Activated naive CD4-positive, alpha-beta T cell treated with anti-CD3 and anti-CD28 coated beads, Interleukin-2, amount 50 U/mL, for 72 hours (primary cell): Measurements from ENCODE around the gene ZNF200. TPM values are rescaled to one million over a fixed set of nuclear protein-coding genes. Genes with fewer than 3 reads are reported as not detected.
"Not testable (repeated sequence)": the region's sequence is repeated elsewhere in the genome, so short reads cannot be mapped to it uniquely, and the experiment has no call there.

ENCODE experiments used
- ATAC-seq, 2 donors: fragments of 150-1000 bp; cut with Tn5 transposase; 2 replicates each; pipeline ENCODE4 v1.10.0; 2021; ENCODE audit warnings: mild to moderate bottlenecking in 2 of 2, moderate library complexity in 2 of 2
- DNase-seq, 2 donors: peaks; one replicate each; pipeline ENCODE4 v3.0.0; 2021 to 2022; ENCODE audit warnings: low spot score in 2 of 2
- H3K27ac Mint-ChIP-seq, 2 donors: one replicate each; pipeline ENCODE4 v1.8.0; 2022; ENCODE audit warnings: mild to moderate bottlenecking in 2 of 2, mixed read lengths in 2 of 2
- H3K36me3 Mint-ChIP-seq, 2 donors: one replicate each; pipeline ENCODE4 v1.8.0; 2022; ENCODE audit warnings: mixed read lengths in 2 of 2
- H3K9me3 Mint-ChIP-seq, 2 donors: one replicate each; pipeline ENCODE4 v1.8.0; 2022; ENCODE audit warnings: mixed read lengths in 2 of 2
- total RNA-seq, 2 donors: library from RNA; stranded (reverse); gene quantifications; one replicate each; pipeline ENCODE4 v1.2.3, GENCODE V29; 2022

Gene ZNF200, protein sequence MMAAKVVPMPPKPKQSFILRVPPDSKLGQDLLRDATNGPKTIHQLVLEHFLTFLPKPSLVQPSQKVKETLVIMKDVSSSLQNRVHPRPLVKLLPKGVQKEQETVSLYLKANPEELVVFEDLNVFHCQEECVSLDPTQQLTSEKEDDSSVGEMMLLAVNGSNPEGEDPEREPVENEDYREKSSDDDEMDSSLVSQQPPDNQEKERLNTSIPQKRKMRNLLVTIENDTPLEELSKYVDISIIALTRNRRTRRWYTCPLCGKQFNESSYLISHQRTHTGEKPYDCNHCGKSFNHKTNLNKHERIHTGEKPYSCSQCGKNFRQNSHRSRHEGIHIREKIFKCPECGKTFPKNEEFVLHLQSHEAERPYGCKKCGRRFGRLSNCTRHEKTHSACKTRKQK
- 10 to 100 TPM in 1 of 2 donors, 1 to 10 TPM in 1; 9.2 to 19.3 TPM for total RNA-seq

DNA sequence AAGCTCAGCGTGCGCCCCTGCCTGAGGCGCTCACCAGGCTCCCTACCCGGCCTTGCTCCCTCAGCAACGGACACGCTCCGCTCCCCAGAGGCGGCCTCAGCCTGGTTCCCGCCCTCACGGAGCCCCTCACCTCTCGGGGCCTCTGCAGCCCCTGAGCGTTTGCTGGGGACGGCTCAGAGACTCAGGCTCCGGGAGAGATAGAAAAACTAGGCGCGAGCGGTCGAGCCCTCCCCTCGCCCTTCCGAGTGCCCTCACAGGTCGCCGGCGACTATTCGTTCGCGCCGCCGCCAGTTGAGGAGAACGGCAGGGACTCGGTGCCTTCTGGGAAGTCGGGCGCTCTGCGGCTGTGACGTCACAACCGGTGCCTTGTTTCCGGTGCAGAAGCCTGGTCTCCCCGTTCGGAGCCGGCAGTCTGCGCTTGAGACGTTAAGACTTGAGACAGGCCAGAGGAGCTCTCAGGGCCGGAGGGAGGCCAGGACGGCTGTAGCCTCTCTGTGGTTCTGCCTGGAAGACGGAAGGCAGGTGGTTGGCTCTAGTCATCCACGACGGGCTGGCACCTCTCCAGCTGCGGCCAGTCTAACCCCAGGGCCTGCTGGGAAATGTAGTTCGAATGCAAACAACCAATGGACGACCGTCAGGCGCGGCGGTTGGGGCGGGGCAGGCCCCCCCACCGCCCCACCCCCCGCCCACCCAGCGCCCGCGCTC lies at the start of gene ZNF200:
Gene ZNF200, minus strand, starts transcription at position 302 of the 705 bp plus-strand sequence. CDS start 1,403 bp downstream, outside the sequence.
- Mint-ChIP-seq H3K36me3 (peaks cover 45 to 46% of the 10 kb centered on the region in 2 donors), H3K27ac (peak within 1 kb of the TSS; percentile 97), H3K9me3 (peaks cover 11 to 34% of the 10 kb centered on the region in 2 donors)
- ATAC-seq (peak; percentile 95 to 96), DNase-seq (peak; percentile 90 to 96)

DNA sequence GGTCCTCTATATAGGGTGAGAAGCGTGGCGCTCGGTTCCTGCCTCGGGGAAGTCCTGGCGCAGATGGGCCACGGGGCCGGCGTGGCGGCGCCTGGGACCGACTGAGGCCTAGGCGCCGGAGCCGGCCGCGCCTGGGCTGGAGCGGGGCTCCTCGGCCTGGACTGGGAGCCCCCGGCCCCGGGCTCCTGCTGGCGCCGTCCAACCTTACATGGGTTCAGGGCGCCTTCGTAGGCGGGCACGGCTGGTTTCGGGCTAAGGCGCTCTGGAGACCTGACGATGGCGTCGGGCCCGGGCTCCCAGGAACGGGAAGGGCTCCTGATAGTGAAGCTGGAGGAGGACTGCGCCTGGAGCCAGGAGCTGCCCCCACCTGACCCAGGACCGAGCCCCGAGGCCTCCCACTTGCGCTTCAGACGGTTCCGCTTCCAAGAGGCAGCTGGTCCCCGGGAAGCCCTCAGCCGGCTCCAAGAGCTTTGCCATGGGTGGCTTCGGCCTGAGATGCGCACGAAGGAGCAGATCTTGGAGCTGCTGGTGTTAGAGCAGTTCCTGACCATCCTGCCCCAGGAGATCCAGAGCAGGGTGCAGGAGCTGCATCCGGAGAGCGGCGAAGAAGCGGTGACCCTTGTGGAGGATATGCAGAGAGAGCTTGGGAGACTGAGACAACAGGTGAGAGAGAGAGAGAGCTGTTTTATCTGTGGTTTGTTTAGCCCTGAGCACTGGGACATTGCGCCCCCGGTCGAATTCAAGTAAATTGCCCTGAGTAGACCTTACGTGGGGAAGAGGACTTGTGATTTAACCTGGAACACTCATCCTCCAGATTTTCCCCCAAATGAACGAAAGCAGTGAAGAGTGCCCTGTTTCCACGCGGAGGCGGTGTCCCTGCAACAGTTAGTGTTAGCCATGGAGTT lies 48.8 kb upstream of the ZNF200 start:
- Mint-ChIP-seq H3K9me3 (peaks cover 0 to 6% of the 10 kb centered on the region in 2 donors), H3K36me3 (peaks cover 55 to 59% of the 10 kb centered on the region in 2 donors), H3K27ac (peak overlapping the region; percentile 95 to 97)
- DNase-seq (no peak), ATAC-seq (no peak)

DNA sequence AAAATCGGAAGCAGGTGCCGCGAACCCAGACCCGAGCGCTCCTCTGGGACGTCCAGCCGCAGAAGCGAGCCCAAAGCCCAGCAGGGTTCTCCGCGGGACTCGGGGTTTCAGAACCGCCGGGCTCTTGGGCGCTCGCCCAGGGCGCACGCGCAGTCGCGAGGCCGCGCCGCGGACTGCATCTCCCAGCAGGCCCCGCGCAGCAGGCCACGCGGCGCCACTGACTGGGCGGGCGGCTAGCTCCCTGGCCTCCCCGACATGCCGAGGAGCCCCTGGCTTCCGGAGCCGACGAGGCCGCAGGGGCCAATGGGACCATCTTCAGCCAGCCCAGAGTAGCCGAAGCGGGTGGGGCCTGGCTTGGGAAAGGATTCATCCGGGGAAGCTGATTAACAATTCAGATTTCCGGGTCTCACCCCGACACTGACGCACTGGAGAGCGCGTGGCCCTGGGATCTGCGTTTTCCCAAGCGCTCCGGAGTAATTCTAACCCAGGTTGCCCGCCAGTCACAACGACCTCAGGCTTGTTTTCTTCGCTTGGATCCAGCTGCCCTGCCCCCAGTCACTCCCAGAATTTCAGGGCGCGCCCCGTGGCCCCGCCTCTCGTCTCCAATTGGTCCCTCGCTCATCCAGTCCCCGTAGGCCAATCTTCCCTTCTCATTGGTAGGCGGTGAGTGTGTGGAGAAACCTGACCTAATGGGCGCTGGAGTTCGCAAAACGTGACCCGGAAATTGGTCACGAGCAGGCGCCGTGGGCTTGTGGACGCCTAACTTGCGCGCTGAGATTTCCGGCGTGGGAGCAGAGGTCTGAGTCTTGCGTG lies 48.0 kb upstream of the ZNF200 start, which contains the start of gene ZNF263:
Gene ZNF263, plus strand, starts transcription at position 762 of the 813 bp plus-strand sequence. CDS start 328 bp downstream, outside the sequence.
- H3K9me3 Mint-ChIP-seq: peaks cover 0 to 3% of the 10 kb centered on the region in 2 donors
- DNase-seq (peak; percentile 91 to 93), ATAC-seq (peak; percentile 90 to 92)
- peak within 1 kb of the TSS; percentile 95 to 97 for H3K27ac Mint-ChIP-seq
- H3K36me3 Mint-ChIP-seq: peaks cover 46 to 52% of the 10 kb centered on the region in 2 donors

DNA sequence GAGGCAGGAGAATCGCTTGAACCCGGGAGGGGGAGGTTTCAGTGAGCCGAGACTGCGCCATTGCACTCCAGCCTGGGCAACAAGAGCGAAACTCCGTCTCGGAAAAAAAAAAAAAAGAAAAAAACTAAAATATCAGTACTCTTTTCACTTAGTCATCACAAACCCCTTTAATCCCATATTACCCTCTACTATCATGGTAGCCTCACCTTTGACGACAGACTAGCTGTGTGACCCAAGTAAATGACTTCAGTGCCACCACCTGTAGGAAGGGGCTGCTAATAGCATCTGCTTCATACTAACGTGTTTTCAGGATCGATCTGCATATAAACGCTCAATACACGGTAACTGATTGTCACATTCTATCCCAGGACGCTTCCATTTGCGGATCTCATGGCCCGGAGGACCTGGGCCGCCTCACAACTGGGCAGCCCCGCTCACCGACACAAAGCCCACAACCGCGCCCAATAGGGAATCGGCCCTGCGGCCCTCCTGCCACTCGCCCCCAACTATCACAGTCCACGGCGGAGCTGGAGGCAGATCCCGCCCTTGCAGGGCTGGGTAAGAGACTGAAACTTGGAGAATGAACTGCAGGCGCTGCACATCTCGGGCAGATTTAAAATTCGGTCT lies 47.3 kb upstream of the ZNF200 start:
- peaks cover 41 to 45% of the 10 kb centered on the region in 2 donors for H3K36me3 Mint-ChIP-seq
- H3K9me3 Mint-ChIP-seq: peaks cover 0 to 3% of the 10 kb centered on the region in 2 donors
- DNase-seq (no peak), ATAC-seq (peak; percentile 19 to 37)
- peak overlapping the region; percentile 94 to 95 for H3K27ac Mint-ChIP-seq

DNA sequence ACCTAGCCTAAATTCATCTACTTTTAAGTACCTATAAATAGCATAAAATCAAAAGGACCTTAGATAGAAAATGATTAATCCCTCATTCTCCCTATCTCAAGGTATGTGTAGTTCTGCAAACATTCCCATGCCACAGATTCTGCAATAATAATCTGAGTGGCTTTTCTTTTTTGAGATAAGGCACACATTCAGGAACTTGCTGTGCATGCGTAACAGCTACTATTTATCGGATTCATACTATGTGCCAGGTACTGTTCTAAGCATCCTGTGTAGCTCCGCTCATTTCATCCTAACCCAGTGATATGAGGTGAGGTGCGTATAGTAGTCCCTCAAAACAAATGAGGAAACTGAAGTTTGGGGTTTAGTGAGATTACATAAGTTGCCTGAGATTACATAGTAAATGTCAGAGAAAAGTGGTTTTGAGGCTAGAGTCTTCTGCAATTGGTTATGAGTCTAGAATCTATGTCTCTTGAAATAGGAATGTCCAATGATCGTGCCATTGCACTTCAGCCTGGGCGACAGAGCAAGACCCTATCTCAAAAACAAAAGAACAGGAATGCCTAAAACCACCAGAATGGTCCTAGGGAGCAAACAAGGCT lies 46.4 kb upstream of the ZNF200 start:
- H3K9me3 Mint-ChIP-seq: peaks cover 0 to 3% of the 10 kb centered on the region in 2 donors
- ATAC-seq (no peak), DNase-seq (no peak)
- peak overlapping the region in 1 of 2 donors; percentile 95 for H3K27ac Mint-ChIP-seq
- H3K36me3 Mint-ChIP-seq: peaks cover 35 to 38% of the 10 kb centered on the region in 2 donors

DNA sequence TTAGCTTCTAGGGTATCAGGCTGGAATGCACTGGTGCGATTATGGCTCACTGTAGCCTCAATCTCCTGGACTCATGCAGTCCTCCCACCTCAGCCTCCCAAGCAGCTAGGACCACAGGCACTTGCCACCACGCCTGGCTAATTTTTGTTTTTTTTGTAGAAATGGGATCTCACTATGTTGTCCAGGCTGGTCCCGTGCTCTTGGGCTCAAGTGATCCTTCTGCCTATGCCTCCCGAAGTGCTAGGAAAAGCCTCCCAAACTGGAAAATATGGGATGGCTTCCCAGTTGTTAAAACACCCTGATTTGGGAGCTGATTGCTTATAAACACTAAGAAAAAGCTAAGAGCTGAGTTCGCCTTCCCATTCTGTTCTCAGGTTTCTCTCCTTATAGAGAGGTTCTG lies 41.7 kb upstream of the ZNF200 start:
- no peak overlapping the region for H3K27ac Mint-ChIP-seq
- DNase-seq: no peak
- no peaks in the 10 kb centered on the region for H3K36me3 Mint-ChIP-seq
- H3K9me3 Mint-ChIP-seq: peaks cover 0 to 4% of the 10 kb centered on the region in 2 donors
- no peak for ATAC-seq

DNA sequence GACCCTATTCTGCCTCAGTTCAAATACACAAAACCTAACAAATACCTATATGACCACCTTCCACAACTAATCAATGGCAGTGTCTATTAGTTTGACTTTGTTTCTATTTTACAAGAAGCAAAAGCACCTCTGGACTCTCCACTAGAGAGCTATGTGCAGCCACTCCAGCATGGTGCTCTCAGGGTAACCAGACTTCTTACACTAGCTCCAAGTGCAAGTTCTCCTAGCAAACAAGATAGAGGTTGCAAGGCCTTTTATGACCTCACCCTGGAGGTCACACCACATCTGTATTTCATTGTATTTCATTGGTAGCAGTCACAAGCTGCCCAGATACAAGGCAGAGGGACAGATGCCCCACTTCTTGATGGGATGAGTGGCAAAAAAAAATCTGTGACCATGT lies 40.0 kb upstream of the ZNF200 start:
- H3K27ac Mint-ChIP-seq: no peak overlapping the region
- no peaks in the 10 kb centered on the region for H3K36me3 Mint-ChIP-seq
- peaks cover 0 to 4% of the 10 kb centered on the region in 2 donors for H3K9me3 Mint-ChIP-seq
- DNase-seq (no peak), ATAC-seq (no peak)

DNA sequence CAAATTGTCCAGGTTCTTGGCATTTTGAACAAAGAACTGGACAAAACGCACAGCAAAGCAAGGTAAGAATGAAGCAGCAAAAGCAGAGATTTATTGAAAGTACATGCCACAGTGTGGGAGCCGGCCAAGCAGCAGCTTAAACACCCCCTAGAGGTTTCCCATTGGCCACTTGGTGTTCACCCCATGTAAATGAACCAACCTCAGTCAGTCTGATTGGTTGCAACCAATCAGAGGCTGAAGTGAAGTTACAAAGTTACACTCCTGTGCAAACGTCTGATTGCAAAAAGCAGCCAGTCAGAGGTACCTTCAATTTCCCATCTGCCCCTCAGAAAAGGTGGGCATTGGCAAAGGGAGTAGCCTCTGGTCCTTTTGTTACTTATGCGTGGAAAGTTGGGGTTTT lies 39.5 kb upstream of the ZNF200 start:
- peaks cover 0 to under 1% of the 10 kb centered on the region in 2 donors for H3K36me3 Mint-ChIP-seq

DNA sequence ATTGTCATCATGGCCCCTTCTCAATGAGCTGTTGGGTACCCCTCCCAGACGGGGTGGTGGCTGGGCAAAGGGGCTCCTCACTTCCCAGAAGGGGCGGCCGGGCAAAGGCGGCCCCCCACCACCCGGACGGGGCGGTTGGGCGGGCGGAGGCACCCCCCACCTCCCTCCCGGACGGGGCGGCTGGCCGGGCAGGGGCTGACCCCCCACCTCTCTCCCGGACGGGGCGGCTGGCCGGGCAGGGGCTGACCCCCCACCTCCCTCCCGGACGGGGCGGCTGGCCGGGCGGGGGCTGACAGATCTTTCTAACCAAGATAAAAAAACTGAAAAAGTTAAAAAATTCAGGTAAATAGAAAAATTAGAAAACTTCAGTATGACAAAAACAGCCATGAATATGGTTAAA lies 36.3 kb upstream of the ZNF200 start:
- H3K27ac Mint-ChIP-seq, H3K9me3 Mint-ChIP-seq, ATAC-seq: not testable (repeated sequence)

More for the DNA sequence above, 39.5 kb upstream of the ZNF200 start:
- DNase-seq: no peak
- ATAC-seq: no peak
- H3K9me3 Mint-ChIP-seq: peaks cover 0 to 5% of the 10 kb centered on the region in 2 donors
- H3K27ac Mint-ChIP-seq: no peak overlapping the region

DNA sequence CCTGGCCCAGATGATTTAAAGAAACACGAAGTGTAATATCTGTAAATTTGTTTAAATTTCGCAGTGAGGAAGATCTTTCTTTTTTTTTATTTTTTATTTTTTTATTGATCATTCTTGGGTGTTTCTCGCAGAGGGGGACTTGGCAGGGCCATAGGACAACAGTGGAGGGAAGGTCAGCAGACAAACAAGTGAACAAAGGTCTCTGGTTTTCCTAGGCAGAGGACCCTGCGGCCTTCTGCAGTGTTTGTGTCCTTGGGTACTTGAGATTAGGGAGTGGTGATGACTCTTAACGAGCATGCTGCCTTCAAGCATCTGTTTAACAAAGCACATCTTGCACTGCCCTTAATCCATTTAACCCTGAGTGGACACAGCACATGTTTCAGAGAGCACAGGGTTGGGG lies 35.8 kb upstream of the ZNF200 start:
- H3K9me3 Mint-ChIP-seq, DNase-seq, H3K36me3 Mint-ChIP-seq, ATAC-seq, H3K27ac Mint-ChIP-seq: not testable (repeated sequence)

More for the DNA sequence above, 36.3 kb upstream of the ZNF200 start:
- DNase-seq, H3K36me3 Mint-ChIP-seq: not testable (repeated sequence)

DNA sequence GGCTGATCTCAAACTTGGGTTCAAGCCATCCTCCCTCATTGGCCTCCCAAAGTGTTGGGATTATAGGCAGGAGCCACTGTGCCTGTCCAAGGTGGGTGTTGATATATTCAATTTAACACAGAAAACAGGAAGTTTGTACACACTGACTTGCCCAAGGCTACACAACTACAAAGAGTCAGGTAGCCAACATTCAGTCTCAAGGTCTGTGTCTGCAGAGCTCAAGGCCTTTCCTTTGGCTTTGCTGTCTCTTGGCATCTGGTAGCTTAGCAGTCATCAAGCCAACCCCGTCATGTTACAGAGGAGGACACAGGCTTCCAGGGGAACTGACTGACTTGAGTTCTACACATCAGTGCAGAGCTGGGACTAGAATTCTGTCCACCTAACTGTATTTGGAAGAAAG lies 33.3 kb upstream of the ZNF200 start:
- Mint-ChIP-seq H3K27ac (no peak overlapping the region), H3K36me3 (peaks cover 16 to 19% of the 10 kb centered on the region in 2 donors), H3K9me3 (peaks cover 4 to 5% of the 10 kb centered on the region in 2 donors)
- no peak for ATAC-seq
- no peak for DNase-seq

DNA sequence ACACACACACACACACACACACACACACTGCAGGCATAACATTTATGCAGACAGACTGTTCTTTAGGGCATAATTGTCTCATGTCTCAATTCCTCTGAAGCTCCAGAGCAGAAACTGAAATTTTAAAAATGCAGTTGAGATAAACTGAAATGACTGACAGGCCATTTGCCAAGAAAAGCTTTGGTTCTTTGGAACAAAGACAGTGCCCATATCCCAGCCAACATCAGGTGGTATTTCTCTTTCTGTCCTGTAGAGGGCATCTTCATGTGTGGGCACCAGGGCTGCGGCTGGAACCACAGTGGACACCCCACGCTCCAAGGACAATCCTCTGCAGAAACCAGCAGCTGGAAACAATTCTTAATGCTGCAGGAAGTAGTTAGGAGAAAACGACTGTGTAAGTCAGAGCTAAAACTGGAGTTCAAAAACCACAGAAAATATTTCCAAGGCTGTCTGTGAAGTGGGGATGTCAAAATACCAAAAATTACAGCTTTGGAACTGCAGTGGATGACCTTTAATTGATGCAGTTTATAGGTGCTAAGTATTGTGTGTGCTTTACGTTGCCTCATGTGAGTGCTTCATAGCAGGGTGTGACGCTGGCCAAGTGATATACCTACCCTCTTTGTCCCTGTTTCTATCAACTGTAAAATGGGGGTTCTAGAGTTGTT lies 32.0 kb upstream of the ZNF200 start:
- no peak overlapping the region for H3K27ac Mint-ChIP-seq
- H3K36me3 Mint-ChIP-seq: peaks cover 18 to 21% of the 10 kb centered on the region in 2 donors
- ATAC-seq (no peak), DNase-seq (no peak)
- H3K9me3 Mint-ChIP-seq: peaks cover 4 to 8% of the 10 kb centered on the region in 2 donors

DNA sequence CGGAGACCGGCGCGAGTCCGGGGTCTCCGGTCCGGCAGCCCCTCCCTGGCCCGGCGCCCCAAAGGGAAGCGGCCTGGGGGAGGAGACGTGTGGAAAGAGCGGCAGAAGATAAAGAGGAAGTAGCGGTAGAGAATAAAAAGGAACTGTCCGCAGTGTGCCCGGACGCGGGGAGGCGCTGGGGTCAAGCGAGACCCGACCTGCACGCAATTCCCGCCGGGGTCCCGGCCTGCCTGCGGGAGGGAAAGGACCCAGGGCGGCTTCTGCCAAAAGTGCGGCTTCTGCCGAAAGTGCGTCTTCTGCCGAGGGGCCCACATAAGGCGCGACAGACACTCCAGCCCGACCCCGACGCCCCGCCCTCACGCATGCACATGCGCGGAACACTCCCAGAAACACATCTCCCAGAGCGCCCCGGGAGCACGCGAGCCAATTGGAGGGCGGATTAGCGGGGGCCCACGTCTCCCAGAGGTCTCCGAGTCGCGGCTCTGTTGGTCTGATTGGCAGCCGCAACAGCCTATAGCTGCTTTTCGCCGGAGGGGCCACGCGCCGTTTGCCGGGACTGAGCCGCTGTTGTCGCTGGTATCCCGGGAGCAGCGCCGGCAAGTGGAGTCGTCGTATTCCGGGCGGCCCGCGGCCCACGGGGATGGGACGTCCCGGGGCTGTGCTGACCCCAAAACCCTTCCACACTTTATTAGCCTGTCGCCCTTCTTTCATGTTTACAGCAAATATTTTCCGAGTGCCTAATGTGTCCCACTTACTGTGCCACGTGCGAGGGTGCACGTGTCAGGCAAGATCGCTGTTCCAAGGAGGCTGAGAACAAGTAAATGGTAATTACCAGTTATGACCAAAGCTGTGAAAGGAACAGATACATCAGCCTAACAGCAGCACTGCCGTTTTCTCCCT lies 29.4 kb upstream of the ZNF200 start:
- DNase-seq: peak; percentile 96 to 97
- peaks cover 17 to 21% of the 10 kb centered on the region in 2 donors for H3K36me3 Mint-ChIP-seq
- ATAC-seq: peak; percentile 82 to 87
- peak overlapping the region; percentile 63 to 98 for H3K27ac Mint-ChIP-seq
- H3K9me3 Mint-ChIP-seq: peaks cover 4 to 11% of the 10 kb centered on the region in 2 donors
